Esophagus muscularis mucosa (tissue), 4 donors: ENCODE data around the gene NFATC1. TPM values are rescaled to one million over a fixed set of nuclear protein-coding genes. Genes with fewer than 3 reads are reported as not detected.

Experiments
- DNase-seq: peaks from one replicate; pipeline ENCODE4 v3.0.0-alpha.2; 2017; ENCODE audit errors: extremely low spot score
- H3K27ac ChIP-seq, 4 donors: fragments of 200-600 bp; sonication (generic); replicated peaks in 1 of 4; 1 replicate in 3 of 4; 2 replicates in 1 of 4; pipeline ENCODE4 v1.5.1; 2016 to 2019; ENCODE audit warnings: mild to moderate bottlenecking in 1 of 4
- H3K27me3 ChIP-seq, 4 donors: fragments of 200-600 bp; sonication (generic); one replicate each; pipeline versions ENCODE4 v1.5.1 to v1.6.0; 2016 to 2019
- H3K36me3 ChIP-seq, 4 donors: fragments of 200-600 bp; sonication (generic); one replicate each; pipeline ENCODE4 v1.5.1; 2016 to 2019
- H3K4me1 ChIP-seq, 4 donors: fragments of 200-600 bp; sonication (generic); one replicate each; pipeline ENCODE4 v1.5.1; 2016 to 2019
- H3K4me3 ChIP-seq, 4 donors: fragments of 200-600 bp; sonication (generic); 1 replicate in 2 of 4; 2 replicates in 2 of 4; pipeline ENCODE4 v1.5.1; 2016 to 2019; ENCODE audit warnings: mild to moderate bottlenecking in 4 of 4, moderate library complexity in 1 of 4
- H3K9me3 ChIP-seq, 4 donors: fragments of 200-600 bp; sonication (generic); 1 replicate in 3 of 4; 2 replicates in 1 of 4; pipeline ENCODE4 v1.5.1; 2016 to 2019
- EP300 ChIP-seq: sonication (generic); formaldehyde crosslinking; IDR thresholded peaks from one replicate; pipeline ENCODE4 v1.6.1; 2017; ENCODE audit warnings: antibody characterized with exemption
- POLR2A ChIP-seq: fragments of 450-650 bp; IDR thresholded peaks from one replicate; pipeline ENCODE4 v1.6.1; 2017; ENCODE audit warnings: antibody characterized with exemption, moderate library complexity, mild to moderate bottlenecking, low read depth
- POLR2AphosphoS5 ChIP-seq, 2 donors: sonication (generic); formaldehyde crosslinking; IDR thresholded peaks; one replicate each; pipeline ENCODE4 v1.6.1; 2017; ENCODE audit warnings: antibody characterized with exemption in 2 of 2
- WGBS: methylation state at CpG from one replicate; pipeline ENCODE4 v1.1.5; 2018; 5-methylcytosine and 5-hydroxymethylcytosine counted together
- intact Hi-C: fragments of 100-400 bp; cut with DNase I; formaldehyde crosslinking; loops from one replicate; pipeline ENCODE4 v1.15.1; 2023
- total RNA-seq, 4 donors: library from RNA; depleted of rRNA; stranded (reverse); fragments of >200 nt; gene quantifications; one replicate each; pipeline versions ENCODE4 v1.1.0 to v1.2.1, GENCODE V29; 2016
- TF ChIP-seq, protein P1 (sequence below), 3 experiments: fragments of 200-600 bp in 2 of 3; fragments of 450-650 bp in 1 of 3; sonication (generic) in 2 of 3; IDR thresholded peaks; one replicate each; pipeline ENCODE4 v1.5.1; 2017 to 2019; ENCODE audit warnings: antibody characterized with exemption in 3 of 3, mild to moderate bottlenecking in 2 of 3, moderate library complexity in 1 of 3

The NFATC1 gene
- total RNA-seq, 4 donors from 2014 or later = 15.0 to 22.0 (median 17.8) TPM

DNA sequence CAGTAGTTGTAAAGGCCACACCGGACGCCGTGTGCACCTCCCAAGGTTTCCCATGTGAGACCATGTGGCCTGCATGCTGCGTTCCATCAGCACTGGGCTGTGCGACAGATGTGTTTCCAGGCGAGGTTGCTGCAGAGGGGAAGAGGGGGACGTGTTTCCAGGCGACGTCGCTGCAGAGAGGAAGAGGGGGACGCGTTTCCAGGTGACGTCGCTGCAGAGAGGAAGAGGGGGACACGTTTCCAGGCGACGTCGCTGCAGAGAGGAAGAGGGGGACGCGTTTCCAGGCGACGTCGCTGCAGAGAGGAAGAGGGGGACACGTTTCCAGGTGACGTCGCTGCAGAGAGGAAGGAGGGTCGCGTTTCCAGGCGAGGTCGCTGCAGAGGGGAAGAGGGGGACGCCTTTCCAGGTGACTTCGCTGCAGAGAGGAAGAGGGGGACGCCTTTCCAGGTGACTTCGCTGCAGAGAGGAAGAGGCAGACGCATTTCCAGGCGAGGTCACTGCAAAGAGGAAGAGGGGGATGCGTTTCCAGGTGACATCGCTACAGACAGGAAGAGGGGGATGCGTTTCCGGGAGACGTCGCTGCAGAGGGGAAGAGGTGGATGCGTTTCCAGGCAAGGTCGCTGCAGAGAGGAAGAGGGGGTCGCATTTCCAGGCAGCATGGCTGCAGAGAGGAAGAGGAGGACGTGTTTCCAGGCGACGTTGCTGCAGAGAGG lies 24.5 kb downstream of the NFATC1 start:
- peaks cover 8 to 58% (median 49%) of the 10 kb centered on the region in 4 donors for H3K4me1 ChIP-seq
- H3K9me3 ChIP-seq = no peaks in the 10 kb centered on the region
- peaks cover 0 to 25% (median 17%) of the 10 kb centered on the region in 4 donors for H3K36me3 ChIP-seq
- intact Hi-C loops = no loop called here
- H3K27me3 ChIP-seq = no peaks in the 10 kb centered on the region
- no peak for DNase-seq
- no peak for TF ChIP-seq EP300
- no peak for TF ChIP-seq POLR2A
- no peak for TF ChIP-seq POLR2AphosphoS5 (IDR thresholded peaks at IDR 0.05)
- TF ChIP-seq, protein P1, sequence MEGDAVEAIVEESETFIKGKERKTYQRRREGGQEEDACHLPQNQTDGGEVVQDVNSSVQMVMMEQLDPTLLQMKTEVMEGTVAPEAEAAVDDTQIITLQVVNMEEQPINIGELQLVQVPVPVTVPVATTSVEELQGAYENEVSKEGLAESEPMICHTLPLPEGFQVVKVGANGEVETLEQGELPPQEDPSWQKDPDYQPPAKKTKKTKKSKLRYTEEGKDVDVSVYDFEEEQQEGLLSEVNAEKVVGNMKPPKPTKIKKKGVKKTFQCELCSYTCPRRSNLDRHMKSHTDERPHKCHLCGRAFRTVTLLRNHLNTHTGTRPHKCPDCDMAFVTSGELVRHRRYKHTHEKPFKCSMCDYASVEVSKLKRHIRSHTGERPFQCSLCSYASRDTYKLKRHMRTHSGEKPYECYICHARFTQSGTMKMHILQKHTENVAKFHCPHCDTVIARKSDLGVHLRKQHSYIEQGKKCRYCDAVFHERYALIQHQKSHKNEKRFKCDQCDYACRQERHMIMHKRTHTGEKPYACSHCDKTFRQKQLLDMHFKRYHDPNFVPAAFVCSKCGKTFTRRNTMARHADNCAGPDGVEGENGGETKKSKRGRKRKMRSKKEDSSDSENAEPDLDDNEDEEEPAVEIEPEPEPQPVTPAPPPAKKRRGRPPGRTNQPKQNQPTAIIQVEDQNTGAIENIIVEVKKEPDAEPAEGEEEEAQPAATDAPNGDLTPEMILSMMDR (IDR thresholded peaks at IDR 0.05) = no peak
- no peak overlapping the region for H3K4me3 ChIP-seq
- WGBS = 89% methylated on average over 48 of the region's 48 CpGs
- no peak overlapping the region for H3K27ac ChIP-seq

DNA sequence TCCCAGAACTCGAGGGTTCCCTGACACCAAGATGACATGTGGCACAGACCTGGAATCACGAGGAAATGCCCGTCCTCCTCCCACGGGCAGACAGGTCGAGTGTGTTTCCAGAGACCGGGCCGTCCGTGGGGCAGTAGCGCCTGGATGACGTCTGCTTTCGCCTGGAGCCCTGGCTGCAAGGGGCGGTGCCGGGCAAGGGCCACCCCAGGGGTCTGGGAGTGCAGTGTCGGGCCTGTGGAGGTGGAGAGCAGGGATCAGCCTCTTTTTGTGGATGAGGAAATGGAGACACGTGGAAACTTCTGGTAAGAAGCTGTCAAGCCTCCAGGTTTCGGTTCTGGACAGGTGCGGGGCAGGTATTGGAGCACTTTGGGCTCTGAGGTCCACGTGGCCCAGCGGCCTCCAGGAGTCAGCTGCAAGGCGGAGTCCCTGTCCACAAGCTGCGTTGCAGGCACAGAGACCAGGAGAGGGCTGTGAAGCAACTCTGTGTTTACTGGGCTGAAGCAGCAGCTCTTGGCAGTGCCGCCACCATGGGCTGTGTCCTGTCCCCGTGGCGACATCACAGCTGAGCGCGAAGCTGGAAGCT lies 25.6 kb downstream of the NFATC1 start:
- Histone ChIP-seq H3K4me3 (no peak overlapping the region), H3K27ac (no peak overlapping the region), H3K27me3 (no peaks in the 10 kb centered on the region), H3K36me3 (peaks cover 0 to 29% (median 25%) of the 10 kb centered on the region in 4 donors), H3K9me3 (no peaks in the 10 kb centered on the region), H3K4me1 (peaks cover 8 to 64% (median 54%) of the 10 kb centered on the region in 4 donors)
- WGBS = 72% methylated on average over 19 of the region's 26 CpGs
- intact Hi-C loops = no loop called here
- TF ChIP-seq POLR2AphosphoS5 (IDR thresholded peaks at IDR 0.05) (no peak), POLR2A (no peak), EP300 (no peak)
- TF ChIP-seq, protein P1 (IDR thresholded peaks at IDR 0.05) = no peak
- DNase-seq = no peak

DNA sequence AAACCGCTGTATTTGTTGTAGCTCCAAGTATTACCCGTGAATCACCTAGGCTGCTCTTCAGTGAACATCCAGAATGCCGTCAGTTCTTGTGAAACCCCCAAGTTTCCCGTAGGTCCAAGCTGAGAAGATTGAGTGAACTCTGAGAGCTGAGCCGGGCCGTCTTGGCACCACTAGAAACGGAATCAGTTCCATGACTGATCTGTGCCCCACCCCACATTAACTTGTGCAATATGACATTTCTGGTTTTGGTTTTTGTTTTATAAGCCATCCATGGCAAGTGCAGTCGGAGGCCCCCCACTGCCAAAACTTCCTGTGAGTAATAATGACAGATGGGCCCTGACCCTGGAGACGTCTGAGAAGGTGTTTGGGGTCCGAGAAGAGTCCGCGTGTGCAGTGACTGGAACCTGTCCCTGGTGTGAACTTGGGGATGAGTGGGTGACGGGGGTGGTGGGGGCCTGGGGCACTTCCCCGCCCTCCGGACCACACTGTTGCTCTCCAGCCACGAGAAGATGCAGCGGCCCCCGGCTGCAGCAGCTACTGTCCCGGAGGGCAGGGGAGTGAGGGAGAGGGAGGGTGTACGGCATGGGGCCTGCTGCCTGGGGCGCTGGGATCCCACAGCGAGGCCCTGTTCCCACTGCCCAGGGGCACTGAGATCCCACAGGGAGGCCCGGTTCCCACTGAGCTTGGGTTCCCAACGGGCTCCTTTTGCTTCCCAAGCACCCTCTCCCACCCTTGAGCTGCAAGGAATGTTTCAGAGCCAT lies 26.5 kb downstream of the NFATC1 start:
- intact Hi-C loops = no loop called here
- Histone ChIP-seq H3K4me1 (peaks cover 8 to 67% (median 60%) of the 10 kb centered on the region in 4 donors), H3K27ac (no peak overlapping the region)

DNA sequence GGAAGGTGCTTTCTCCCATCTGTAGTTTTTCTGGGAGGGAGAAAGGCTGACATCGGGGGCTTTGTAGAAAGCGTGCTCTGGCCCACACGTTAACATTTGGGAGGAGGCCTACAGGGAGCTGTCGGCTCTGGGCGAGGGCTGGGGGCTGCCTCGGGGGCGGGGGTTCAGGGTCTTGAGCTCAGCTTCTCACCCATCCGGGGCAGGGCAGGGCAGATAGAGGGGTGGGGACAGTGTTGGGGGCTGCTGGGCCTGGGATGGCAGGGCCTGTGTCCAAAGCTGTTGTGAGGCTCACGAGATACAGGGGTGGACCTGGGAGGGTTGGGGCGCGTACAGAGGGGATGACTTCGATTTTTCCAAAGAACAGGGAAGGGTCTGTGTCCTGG lies 27.0 kb downstream of the NFATC1 start:
- Histone ChIP-seq H3K27ac (peak overlapping the region in 1 of 4 donors; percentile 4), H3K4me3 (no peak overlapping the region), H3K9me3 (no peaks in the 10 kb centered on the region), H3K36me3 (peaks cover 0 to 29% (median 25%) of the 10 kb centered on the region in 4 donors), H3K27me3 (no peaks in the 10 kb centered on the region), H3K4me1 (peaks cover 8 to 67% (median 62%) of the 10 kb centered on the region in 4 donors)
- WGBS = 83% methylated on average over 12 of the region's 12 CpGs
- intact Hi-C loops = no loop called here
- DNase-seq = no peak
- TF ChIP-seq POLR2AphosphoS5 (IDR thresholded peaks at IDR 0.05) = no peak
- TF ChIP-seq, protein P1 (IDR thresholded peaks at IDR 0.05) = no peak
- no peak for TF ChIP-seq POLR2A
- TF ChIP-seq EP300 = no peak

More for the DNA sequence above, 26.5 kb downstream of the NFATC1 start:
- Histone ChIP-seq H3K27me3 (no peaks in the 10 kb centered on the region), H3K9me3 (no peaks in the 10 kb centered on the region), H3K36me3 (peaks cover 0 to 29% (median 25%) of the 10 kb centered on the region in 4 donors), H3K4me3 (no peak overlapping the region)
- no peak for DNase-seq
- 79% methylated on average over 20 of the region's 24 CpGs for WGBS
- TF ChIP-seq POLR2A (no peak), EP300 (no peak), POLR2AphosphoS5 (IDR thresholded peaks at IDR 0.05) (no peak)
- TF ChIP-seq, protein P1 (IDR thresholded peaks at IDR 0.05) = no peak
